RWPE1 (cell line): Measurements from ENCODE around the gene AWAT1.

ENCODE experiments used
- CTCF ChIA-PET: fragments of 350-600 bp; sonication (Branson Sonifier 250); formaldehyde crosslinking; extraction: SDS; loops from one replicate; lab custom pipeline; 2021; lab: Yijun Ruan, JAX
- POLR2A ChIA-PET: fragments of 400-600 bp; formaldehyde crosslinking; extraction: SDS; loops from one replicate; lab custom pipeline; 2020; ENCODE audit warnings: antibody characterized with exemption; ENCODE audit not compliant: low non-redundant PET; lab: Yijun Ruan, JAX
- DNase-seq: peaks from one replicate; pipeline ENCODE4 v3.0.0; 2012; ENCODE audit warnings: low spot score
- H3K27ac ChIP-seq: fragments of 450-650 bp; 2 replicates; pipeline ENCODE4 v1.5.1; 2017
- CTCF ChIP-seq: fragments of 450-650 bp; conservative IDR thresholded peaks from 2 replicates; pipeline ENCODE4 v1.5.1; 2017; ENCODE audit warnings: low read depth, mild to moderate bottlenecking

Gene AWAT1

DNA sequence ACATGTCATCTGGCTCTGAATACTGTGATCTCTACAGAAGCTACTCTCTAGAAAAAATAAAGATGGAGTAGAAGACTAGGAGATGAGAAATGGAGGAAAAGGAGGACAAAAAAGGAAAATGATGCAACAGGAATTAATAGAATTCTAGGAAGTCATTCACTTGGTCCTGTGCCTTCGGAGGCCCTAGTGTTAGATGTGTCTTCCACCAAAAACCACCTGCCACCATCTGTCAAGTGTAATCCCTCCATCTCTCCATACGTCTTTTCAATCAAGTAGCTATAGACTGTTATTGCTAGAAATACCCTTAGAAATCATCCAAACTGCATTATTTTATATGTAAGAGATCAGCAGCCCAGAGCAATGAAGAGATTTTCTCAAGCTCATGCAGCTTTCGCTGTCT lies 44.6 kb downstream of the AWAT1 start:
- H3K27ac ChIP-seq, result no peak overlapping the region
- ChIA-PET CTCF (no interaction called here), POLR2A (no interaction called here)
- no peak for TF ChIP-seq CTCF
- no peak for DNase-seq

DNA sequence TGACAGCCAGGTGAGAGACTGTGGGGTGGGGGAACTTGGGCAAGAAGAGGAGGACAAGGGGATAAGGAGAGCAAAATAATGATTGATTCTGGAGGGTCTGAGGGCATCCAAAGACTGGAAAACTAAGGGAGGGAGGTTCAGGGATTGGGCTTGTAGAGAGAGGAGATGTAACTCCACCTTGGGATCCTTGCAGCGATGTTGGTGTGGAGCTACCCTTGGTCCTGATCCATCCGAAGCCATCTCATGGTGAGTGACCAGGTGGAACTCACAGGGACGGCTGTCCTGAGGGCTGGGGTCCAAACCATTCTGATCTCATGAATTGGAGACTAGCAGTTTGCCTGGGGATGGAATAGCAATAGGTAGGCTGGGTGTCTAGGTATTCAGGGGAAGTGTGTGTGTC lies 46.1 kb downstream of the AWAT1 start:
- POLR2A ChIA-PET, result interaction anchor here (0.7 kb wide), 1 partner anchor 232 kb away, joined by 4 read pairs; no protein-coding TSS in a partner anchor
- no peak for TF ChIP-seq CTCF
- no peak for DNase-seq
- CTCF ChIA-PET, result no interaction called here
- no peak overlapping the region for H3K27ac ChIP-seq

GRCh38 chrX:70281951-70282350 lies 47.5 kb downstream of the AWAT1 start, which contains the start of gene RAB41:
Gene RAB41, plus strand, starts transcription at chrX:70282172. Its CDS starts 46 bp downstream, at chrX:70282218.
- no peak for DNase-seq
- TF ChIP-seq CTCF, result no peak
- ChIA-PET POLR2A (no interaction called here), CTCF (no interaction called here)
- H3K27ac ChIP-seq, result no peak within 1 kb of the TSS

DNA sequence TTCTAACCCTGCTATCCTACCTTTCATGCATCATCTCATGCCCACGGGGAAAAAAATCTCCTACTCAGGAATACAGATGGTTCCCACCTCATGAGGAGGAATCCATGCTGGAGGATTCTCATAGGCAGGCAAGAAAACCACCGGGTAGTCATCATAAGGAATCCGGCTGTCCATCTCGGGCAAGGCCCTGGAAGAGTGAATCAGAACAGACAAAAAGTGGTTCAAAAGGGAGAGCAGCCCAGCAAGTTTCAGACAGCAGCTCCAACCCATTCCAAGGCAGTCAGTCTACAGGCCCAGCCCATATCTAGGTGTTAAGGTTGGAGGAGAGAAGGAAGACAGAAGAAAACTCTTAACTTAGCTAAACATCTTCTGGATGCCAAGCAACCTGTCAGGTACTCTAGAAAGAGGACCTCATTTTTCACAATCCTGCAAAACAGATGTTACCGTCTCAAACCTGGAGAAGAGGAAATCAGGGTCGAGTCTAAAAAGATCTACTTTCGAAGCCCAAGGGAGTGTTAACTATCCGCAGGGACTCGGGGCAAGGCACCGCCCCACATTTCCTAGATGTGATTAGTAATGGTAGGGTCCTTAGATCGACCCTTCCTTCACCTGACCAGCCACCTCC lies 54.8 kb downstream of the AWAT1 start:
- ChIA-PET CTCF (no interaction called here), POLR2A (no interaction called here)
- peak overlapping the region; percentile 74 for H3K27ac ChIP-seq
- no peak for TF ChIP-seq CTCF
- DNase-seq, result peak; percentile 2
